ENCODE measurements around the gene HS3ST3A1.

GRCh38 chr17:13601776-13602551 is at the start of gene HS3ST3A1:
- TF ChIP-seq POLR2AphosphoS5 (IDR thresholded peaks at IDR 0.05) (peak; percentile 67 to 89 (median 87)), CTCF (IDR thresholded peaks at IDR 0.05 in 8 of 11, conservative IDR thresholded peaks at IDR 0.05 in 3 of 11) (no peak), POLR2A (IDR thresholded peaks at IDR 0.05) (peak in 1 of 3 donors; percentile 52)
